IPS-18a (cell line): ENCODE measurements around the gene ARID3A.

Source experiments
- H3K27ac ChIP-seq: one replicate; pipeline ENCODE4 v1.5.1; 2013; ENCODE audit warnings: low read length
- H3K27me3 ChIP-seq: one replicate; pipeline ENCODE4 v1.6.1; 2013; ENCODE audit warnings: mild to moderate bottlenecking, low read length; ENCODE audit not compliant: control insufficient read depth, insufficient read depth
- H3K36me3 ChIP-seq: one replicate; pipeline ENCODE4 v1.6.1; 2013; ENCODE audit warnings: low read depth, low read length; ENCODE audit not compliant: control insufficient read depth
- H3K4me1 ChIP-seq: one replicate; pipeline ENCODE4 v1.6.1; 2013; ENCODE audit warnings: low read depth, low read length; ENCODE audit not compliant: control insufficient read depth
- H3K4me3 ChIP-seq: one replicate; pipeline ENCODE4 v1.5.1; 2013; ENCODE audit warnings: low read length
- H3K9ac ChIP-seq: one replicate; pipeline ENCODE4 v1.6.1; 2013; ENCODE audit warnings: mild to moderate bottlenecking, low read length, moderate library complexity
- H3K9me3 ChIP-seq: one replicate; pipeline ENCODE4 v1.6.1; 2013; ENCODE audit warnings: low read depth, low read length; ENCODE audit not compliant: control insufficient read depth

Gene ARID3A

GRCh38 chr19:982567-983170 lies 56.8 kb downstream of the ARID3A start:
- H3K9ac ChIP-seq: no peak overlapping the region
- no peaks in the 10 kb centered on the region for H3K4me1 ChIP-seq
- no peaks in the 10 kb centered on the region for H3K9me3 ChIP-seq
- no peak overlapping the region for H3K4me3 ChIP-seq
- H3K27ac ChIP-seq: no peak overlapping the region
- peaks cover 21% of the 10 kb centered on the region for H3K36me3 ChIP-seq
- H3K27me3 ChIP-seq: no peaks in the 10 kb centered on the region

DNA sequence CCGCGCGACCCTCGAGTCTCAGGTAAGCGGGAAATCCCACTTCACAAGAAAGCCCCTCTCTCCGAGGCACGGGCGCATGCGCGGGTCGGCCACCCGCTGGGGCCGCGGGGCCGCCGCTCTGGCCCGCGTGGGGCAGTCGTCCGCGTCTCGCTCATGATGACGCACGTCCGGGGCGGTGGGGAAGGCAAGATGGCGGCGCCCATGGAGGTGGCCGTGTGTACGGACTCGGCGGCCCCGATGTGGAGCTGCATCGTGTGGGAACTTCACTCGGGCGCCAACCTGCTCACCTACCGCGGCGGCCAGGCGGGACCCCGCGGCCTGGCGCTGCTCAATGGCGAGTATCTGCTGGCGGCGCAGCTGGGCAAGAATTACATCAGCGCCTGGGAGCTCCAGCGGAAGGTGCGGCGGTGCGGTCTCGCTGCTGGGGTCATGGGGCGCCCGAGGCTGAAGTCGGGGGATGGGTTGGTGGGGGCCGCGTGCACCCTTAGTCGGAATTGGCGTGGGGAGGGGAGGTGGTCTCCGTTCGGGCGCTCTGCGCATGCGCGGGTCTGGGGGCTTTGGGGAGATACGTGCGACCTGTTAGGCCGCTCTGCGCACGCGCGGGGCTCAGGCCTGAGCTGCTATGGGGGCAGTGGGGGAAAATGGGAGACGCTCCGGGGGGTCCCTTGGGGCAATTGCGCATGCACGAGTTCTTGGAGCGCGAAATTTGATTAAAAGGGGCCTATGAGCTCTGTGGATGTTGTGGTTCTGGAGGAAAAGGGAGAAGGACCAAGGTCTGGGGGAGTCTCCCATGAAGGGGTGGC lies 58.5 kb downstream of the ARID3A start, which contains the start of gene WDR18:
TSS of gene WDR18 (plus strand) at position 181 of the 803 bp plus-strand sequence. CDS start at position 190, 9 bp downstream.
- Histone ChIP-seq H3K9ac (peak within 1 kb of the TSS; percentile 97), H3K9me3 (no peaks in the 10 kb centered on the region), H3K36me3 (peaks cover 27% of the 10 kb centered on the region), H3K27ac (peak within 1 kb of the TSS; percentile 85), H3K4me3 (peak within 1 kb of the TSS; percentile 91), H3K27me3 (no peaks in the 10 kb centered on the region), H3K4me1 (no peaks in the 10 kb centered on the region)

- Histone ChIP-seq H3K9ac (no peak overlapping the region), H3K9me3 (no peaks in the 10 kb centered on the region), H3K4me1 (no peaks in the 10 kb centered on the region), H3K36me3 (peaks cover 30% of the 10 kb centered on the region), H3K27me3 (no peaks in the 10 kb centered on the region), H3K27ac (no peak overlapping the region), H3K4me3 (no peak overlapping the region)
These were observed 60.2 kb downstream of the ARID3A start for GRCh38 chr19:986083-986482.

GRCh38 chr19:988081-988480 lies 62.2 kb downstream of the ARID3A start:
- Histone ChIP-seq H3K36me3 (peaks cover 30% of the 10 kb centered on the region), H3K27ac (no peak overlapping the region), H3K4me3 (no peak overlapping the region), H3K27me3 (no peaks in the 10 kb centered on the region), H3K9me3 (no peaks in the 10 kb centered on the region), H3K4me1 (no peaks in the 10 kb centered on the region), H3K9ac (no peak overlapping the region)

- H3K36me3 ChIP-seq: peaks cover 30% of the 10 kb centered on the region
These were observed 62.7 kb downstream of the ARID3A start for GRCh38 chr19:988510-988909.

DNA sequence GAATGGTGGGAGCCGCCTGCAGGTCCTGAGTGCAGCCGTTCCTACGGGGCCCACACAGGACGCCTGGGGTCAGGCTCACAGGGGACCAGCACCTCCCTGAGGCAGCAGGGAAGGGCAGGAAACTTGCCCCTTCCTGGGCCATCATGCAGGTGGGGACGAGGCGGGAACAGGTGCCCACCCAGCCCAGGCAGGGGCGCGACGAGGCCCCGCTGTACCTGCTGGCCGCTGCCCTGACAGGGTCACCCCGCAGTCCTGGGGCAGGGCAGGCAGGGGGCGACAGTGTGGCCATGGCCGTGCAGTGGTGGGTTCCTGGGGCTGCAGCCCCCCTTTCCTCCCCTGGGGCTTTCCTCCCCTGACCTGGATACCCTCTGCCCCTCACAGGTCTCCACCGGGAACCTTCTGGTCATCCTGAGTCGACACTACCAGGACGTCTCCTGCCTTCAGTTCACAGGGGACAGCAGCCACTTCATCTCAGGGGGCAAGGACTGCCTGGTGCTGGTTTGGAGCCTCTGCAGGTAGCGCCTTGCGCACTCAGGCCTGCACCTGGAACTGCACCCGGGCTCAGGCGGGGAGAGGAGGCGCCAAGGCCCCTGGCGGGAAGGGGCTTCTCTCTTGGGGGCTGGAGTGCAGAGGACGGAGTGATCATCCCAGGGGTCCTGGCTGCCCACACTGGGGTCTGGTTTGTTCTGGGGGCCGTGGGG lies 63.7 kb downstream of the ARID3A start:
- Histone ChIP-seq H3K27me3 (no peaks in the 10 kb centered on the region), H3K4me1 (no peaks in the 10 kb centered on the region), H3K9ac (no peak overlapping the region), H3K27ac (no peak overlapping the region), H3K36me3 (peaks cover 30% of the 10 kb centered on the region), H3K9me3 (no peaks in the 10 kb centered on the region), H3K4me3 (no peak overlapping the region)

More at GRCh38 chr19:988510-988909, 62.7 kb downstream of the ARID3A start:
- Histone ChIP-seq H3K4me3 (no peak overlapping the region), H3K27ac (no peak overlapping the region), H3K9ac (no peak overlapping the region), H3K4me1 (no peaks in the 10 kb centered on the region), H3K27me3 (no peaks in the 10 kb centered on the region), H3K9me3 (no peaks in the 10 kb centered on the region)

DNA sequence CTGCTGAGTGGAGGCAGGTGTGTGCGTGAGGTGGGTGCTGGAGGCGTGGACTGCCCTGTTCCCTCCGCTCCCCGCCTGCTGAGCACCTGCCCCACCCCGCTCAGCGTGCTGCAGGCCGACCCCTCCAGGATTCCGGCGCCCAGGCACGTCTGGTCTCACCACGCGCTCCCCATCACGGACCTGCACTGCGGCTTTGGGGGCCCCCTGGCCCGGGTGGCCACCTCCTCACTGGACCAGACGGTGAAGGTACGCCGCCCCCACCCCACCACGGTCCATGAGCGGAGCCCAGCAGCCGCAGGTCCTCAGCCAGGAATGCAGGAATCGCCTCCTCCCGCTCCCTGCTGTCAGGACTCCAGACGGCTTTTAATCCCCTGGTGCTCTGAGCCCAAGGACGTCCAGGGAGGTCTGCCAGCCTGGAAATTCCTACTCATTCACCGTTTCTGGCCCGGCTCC lies 64.3 kb downstream of the ARID3A start:
- H3K36me3 ChIP-seq: peaks cover 30% of the 10 kb centered on the region
- H3K4me1 ChIP-seq: no peaks in the 10 kb centered on the region
- H3K9me3 ChIP-seq: no peaks in the 10 kb centered on the region
- H3K4me3 ChIP-seq: no peak overlapping the region
- H3K9ac ChIP-seq: no peak overlapping the region
- H3K27ac ChIP-seq: no peak overlapping the region
- no peaks in the 10 kb centered on the region for H3K27me3 ChIP-seq

- Histone ChIP-seq H3K9me3 (no peaks in the 10 kb centered on the region), H3K9ac (no peak overlapping the region), H3K27ac (no peak overlapping the region), H3K4me1 (no peaks in the 10 kb centered on the region), H3K36me3 (peaks cover 27% of the 10 kb centered on the region), H3K27me3 (peaks cover 3% of the 10 kb centered on the region), H3K4me3 (no peak overlapping the region)
These were observed 64.9 kb downstream of the ARID3A start for GRCh38 chr19:990746-991145.

- Histone ChIP-seq H3K9ac (no peak overlapping the region), H3K27ac (no peak overlapping the region), H3K27me3 (peaks cover 9% of the 10 kb centered on the region), H3K36me3 (peaks cover 21% of the 10 kb centered on the region), H3K4me1 (no peaks in the 10 kb centered on the region), H3K4me3 (no peak overlapping the region), H3K9me3 (no peaks in the 10 kb centered on the region)
These were observed 65.5 kb downstream of the ARID3A start for GRCh38 chr19:991174-991931.

DNA sequence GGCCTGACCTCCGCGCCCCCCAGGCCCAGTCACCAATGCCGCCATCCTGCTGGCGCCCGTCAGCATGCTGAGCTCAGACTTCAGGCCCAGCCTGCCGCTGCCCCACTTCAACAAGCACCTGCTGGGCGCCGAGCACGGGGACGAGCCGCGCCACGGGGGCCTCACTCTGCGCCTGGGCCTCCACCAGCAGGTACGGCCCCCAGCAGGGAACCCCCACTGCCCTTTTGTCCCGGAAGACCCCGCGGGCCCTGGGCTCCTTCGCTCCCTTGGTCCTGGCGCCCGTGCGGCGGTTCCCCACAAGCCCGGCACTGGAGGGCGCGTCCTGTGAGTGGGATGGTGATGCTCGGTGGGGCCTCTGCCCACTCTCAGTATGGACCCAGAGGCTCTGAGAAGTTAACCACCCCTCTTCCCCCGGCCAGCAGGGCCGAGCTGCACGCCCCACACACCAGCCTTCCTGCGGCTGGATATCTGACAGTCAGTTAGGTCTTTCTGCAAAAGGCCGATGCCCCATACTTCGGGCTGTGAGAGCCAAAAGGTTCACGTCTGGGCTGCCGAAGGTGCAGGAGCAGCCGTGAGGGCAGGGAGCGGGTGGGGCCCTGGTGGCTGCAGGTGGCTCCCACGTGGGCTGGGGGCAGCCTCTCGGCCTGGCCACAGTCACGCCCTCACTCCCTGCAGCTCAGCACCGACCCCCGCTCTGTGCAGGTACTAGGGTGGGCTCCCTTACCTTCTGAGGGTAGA lies 66.3 kb downstream of the ARID3A start:
- H3K4me1 ChIP-seq: no peaks in the 10 kb centered on the region
- H3K27ac ChIP-seq: no peak overlapping the region
- no peak overlapping the region for H3K9ac ChIP-seq
- H3K9me3 ChIP-seq: no peaks in the 10 kb centered on the region
- peaks cover 14% of the 10 kb centered on the region for H3K36me3 ChIP-seq
- peaks cover 17% of the 10 kb centered on the region for H3K27me3 ChIP-seq
- H3K4me3 ChIP-seq: no peak overlapping the region
